C4-2B (cell line): ENCODE results near the gene SLC25A46.

ENCODE experiments used
- ZFX ChIP-seq: fragments of 450-650 bp; IDR thresholded peaks from 2 replicates; pipeline ENCODE4 v1.6.1; 2017
- TF ChIP-seq, protein P1 (sequence below): fragments of 450-650 bp; conservative IDR thresholded peaks from 2 replicates; pipeline ENCODE4 v1.5.1; 2017; ENCODE audit warnings: mild to moderate bottlenecking

DNA sequence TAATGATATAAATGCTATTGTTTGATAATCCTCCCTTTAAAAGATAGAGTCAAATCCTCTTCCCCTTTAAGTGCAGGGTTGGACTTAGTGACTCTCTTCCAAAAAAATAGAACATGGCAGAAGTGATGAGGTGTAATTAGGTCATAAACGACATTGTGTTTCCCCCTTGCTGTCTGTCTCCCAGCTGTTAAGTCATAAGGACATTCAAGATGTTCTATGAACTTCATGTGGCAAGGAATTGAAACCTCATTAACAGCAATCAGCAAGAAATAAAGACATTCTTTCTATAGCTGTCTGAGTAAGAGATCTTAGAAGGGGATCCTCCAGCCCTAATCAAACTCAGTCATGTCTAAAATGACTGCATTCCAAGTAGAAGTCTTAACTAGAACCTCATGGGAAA, 3.3 kb upstream of the SLC25A46 start:
- TF ChIP-seq, protein P1, sequence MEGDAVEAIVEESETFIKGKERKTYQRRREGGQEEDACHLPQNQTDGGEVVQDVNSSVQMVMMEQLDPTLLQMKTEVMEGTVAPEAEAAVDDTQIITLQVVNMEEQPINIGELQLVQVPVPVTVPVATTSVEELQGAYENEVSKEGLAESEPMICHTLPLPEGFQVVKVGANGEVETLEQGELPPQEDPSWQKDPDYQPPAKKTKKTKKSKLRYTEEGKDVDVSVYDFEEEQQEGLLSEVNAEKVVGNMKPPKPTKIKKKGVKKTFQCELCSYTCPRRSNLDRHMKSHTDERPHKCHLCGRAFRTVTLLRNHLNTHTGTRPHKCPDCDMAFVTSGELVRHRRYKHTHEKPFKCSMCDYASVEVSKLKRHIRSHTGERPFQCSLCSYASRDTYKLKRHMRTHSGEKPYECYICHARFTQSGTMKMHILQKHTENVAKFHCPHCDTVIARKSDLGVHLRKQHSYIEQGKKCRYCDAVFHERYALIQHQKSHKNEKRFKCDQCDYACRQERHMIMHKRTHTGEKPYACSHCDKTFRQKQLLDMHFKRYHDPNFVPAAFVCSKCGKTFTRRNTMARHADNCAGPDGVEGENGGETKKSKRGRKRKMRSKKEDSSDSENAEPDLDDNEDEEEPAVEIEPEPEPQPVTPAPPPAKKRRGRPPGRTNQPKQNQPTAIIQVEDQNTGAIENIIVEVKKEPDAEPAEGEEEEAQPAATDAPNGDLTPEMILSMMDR = no peak
- TF ChIP-seq ZFX = no peak
